BLaER1 treated with 17β-estradiol and CSF1 and Interleukin-3, amounts not matched to agents 10 nM and 100 nM (cell line): ENCODE measurements around the gene CCL5.
"Not testable (repeated sequence)": the region's sequence is repeated elsewhere in the genome, so short reads cannot be mapped to it uniquely, and the experiment has no call there.

ENCODE experiments used
- H3K27ac ChIP-seq, 11 experiments: shearing (Covaris generic); formaldehyde crosslinking; 2 replicates each; pipeline ENCODE4 v1.8.1; 2022
- H3K27me3 ChIP-seq, 11 experiments: shearing (Covaris generic); formaldehyde crosslinking; 2 replicates each; pipeline ENCODE4 v1.8.1; 2022
- H3K36me3 ChIP-seq, 11 experiments: shearing (Covaris generic); formaldehyde crosslinking; 2 replicates each; pipeline ENCODE4 v1.8.1; 2022
- H3K4me1 ChIP-seq, 10 experiments: shearing (Covaris generic); formaldehyde crosslinking; 2 replicates each; pipeline ENCODE4 v1.8.1; 2022
- H3K4me2 ChIP-seq, 11 experiments: shearing (Covaris generic); formaldehyde crosslinking; 2 replicates each; pipeline ENCODE4 v1.8.1; 2022
- H3K4me3 ChIP-seq, 10 experiments: shearing (Covaris generic); formaldehyde crosslinking; 2 replicates each; pipeline ENCODE4 v1.8.1; 2022
- H3K9ac ChIP-seq, 11 experiments: shearing (Covaris generic); formaldehyde crosslinking; 2 replicates each; pipeline ENCODE4 v1.8.1; 2022
- H3K9me3 ChIP-seq, 11 experiments: shearing (Covaris generic); formaldehyde crosslinking; replicated peaks in 1 of 11; 2 replicates each; pipeline ENCODE4 v1.8.1; 2022
- H4K20me1 ChIP-seq, 11 experiments: shearing (Covaris generic); formaldehyde crosslinking; 2 replicates each; pipeline ENCODE4 v1.8.1; 2022
- Cebpa-rat ChIP-seq, 11 experiments: shearing (Covaris generic); IDR thresholded peaks; 2 replicates each; pipeline ENCODE4 v1.8.1; 2022

Gene CCL5

DNA sequence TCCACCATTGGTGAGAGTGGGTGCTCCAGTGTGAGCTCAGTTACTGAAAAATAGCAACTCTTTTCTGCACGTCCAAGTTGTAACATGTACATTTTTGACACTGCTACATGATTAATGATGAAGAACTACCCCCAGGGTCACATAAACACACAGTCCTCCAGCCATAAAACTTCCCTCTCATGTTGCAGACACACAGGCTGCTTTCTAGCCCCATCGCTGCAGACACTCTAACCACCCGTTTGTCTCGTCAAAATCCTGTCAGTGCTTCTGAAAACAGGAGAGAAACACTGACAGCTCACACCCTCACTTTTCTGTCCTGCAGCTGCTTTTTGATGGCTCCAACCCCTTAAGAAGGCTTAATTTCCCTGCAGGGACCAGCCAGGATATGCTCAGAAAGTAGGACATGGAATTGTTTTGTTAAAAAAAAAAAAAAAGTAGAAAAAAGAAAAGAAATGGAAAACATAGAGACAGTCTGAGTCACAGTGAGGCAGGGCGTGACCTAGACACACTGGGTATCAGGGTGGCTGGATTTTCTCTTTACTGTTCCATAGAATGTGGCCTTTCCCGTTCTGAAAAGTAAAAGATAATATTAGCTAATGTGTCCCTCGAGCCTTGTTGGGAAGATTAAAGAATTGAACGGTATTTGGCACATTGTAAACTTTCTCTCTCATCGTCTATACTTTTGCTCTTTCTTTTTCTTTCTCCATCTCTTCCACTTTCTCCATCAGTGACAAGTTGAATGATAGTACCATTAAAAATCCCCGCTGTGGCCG, 20.7 kb upstream of the CCL5 start:
- peaks cover 9 to 53% (median 31%) of the 10 kb centered on the region in 10 experiments for H3K4me1 ChIP-seq
- TF ChIP-seq Cebpa-rat (IDR thresholded peaks at IDR 0.05) = no peak
- no peaks in the 10 kb centered on the region for H3K9me3 ChIP-seq
- no peak overlapping the region for H3K27ac ChIP-seq
- H3K4me3 ChIP-seq = no peak overlapping the region
- no peaks in the 10 kb centered on the region for H3K27me3 ChIP-seq
- H3K36me3 ChIP-seq = no peaks in the 10 kb centered on the region
- H3K9ac ChIP-seq = no peak overlapping the region
- peak overlapping the region in 2 of 11 experiments; percentile 66 to 82; a peak in 4 of 22 replicates for H3K4me2 ChIP-seq
- H4K20me1 ChIP-seq = no peaks in the 10 kb centered on the region

DNA sequence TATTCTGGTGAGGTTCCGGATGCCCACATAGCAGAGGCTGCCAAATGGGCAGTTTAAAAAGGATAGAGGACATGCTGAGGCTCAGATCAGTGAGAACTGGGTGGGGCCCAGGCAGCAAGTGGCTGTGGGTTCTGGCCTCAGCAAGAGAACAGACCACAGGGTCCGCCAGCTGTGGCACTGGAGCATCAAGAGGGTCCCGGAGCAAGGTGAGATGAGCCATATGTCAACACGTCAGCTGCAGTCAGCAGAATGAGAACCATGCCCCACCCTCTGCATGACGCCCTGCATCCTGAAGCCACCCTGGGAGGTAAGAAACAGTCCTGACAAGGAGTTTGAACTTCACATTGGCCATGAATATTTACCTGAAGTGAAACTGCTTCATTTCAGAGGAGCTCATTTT, 20.1 kb upstream of the CCL5 start:
- Histone ChIP-seq H3K9ac (no peak overlapping the region), H4K20me1 (no peaks in the 10 kb centered on the region), H3K27ac (no peak overlapping the region), H3K4me3 (no peak overlapping the region), H3K36me3 (no peaks in the 10 kb centered on the region), H3K4me1 (peaks cover 9 to 59% (median 34%) of the 10 kb centered on the region in 10 experiments), H3K4me2 (peak overlapping the region in 5 of 11 experiments; percentile 0 to 82 (median 16); a peak in 7 of 22 replicates), H3K27me3 (no peaks in the 10 kb centered on the region), H3K9me3 (no peaks in the 10 kb centered on the region)
- TF ChIP-seq Cebpa-rat (IDR thresholded peaks at IDR 0.05) = no peak

DNA sequence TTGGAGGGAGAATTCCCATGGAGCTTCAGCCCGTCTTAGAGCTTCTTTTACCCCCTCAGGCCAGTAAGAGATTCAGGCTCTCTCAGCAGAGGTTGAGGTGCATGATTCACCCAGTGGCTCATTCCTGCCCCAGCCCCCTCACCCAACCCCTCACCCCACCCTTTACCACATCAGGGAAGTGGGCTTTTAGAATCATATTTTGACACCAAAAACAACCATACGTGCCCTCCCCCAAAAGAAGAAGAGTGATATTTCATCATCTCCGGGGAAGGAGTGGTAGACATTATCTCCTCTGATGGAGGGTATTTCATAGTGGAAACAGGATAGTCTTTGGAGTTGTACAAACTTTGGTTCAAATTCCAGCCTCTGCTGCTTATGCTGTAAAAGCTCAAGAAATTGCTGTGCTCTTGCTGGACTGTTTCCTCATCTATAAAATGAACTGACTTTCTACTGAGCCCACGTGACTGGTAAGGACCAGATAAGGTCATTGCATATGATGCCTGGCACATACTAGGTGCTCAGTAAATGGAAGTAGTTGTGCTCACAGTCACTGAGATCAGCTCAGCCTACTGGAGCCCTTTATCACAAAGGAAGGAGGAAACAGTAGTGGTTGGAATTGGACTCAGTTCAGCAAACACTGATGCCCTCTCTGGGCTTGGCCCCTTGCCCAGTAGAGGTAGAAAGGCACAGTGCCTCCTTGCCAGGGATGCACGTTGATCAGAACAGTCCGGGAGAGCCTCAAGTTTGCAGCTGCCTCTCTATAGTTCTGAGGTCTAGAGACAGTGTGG, 18.3 kb upstream of the CCL5 start:
- Histone ChIP-seq H3K9ac (peak overlapping the region in 3 of 11 experiments; percentile 34 to 46 (median 37); a peak in 8 of 22 replicates), H3K9me3 (peaks cover 0 to 6% (median 0%) of the 10 kb centered on the region in 11 experiments; a peak in 2 of 22 replicates), H4K20me1 (no peaks in the 10 kb centered on the region), H3K27ac (peak overlapping the region in 7 of 11 experiments; percentile 31 to 75 (median 57); a peak in 12 of 22 replicates), H3K4me3 (peak overlapping the region in 1 of 10 experiments; percentile 21; a peak in 1 of 20 replicates), H3K36me3 (no peaks in the 10 kb centered on the region), H3K4me2 (peak overlapping the region; percentile 5 to 82 (median 53); a peak in 18 of 22 replicates), H3K27me3 (no peaks in the 10 kb centered on the region), H3K4me1 (peaks cover 9 to 69% (median 38%) of the 10 kb centered on the region in 10 experiments)
- peak in 2 of 11 experiments; percentile 16 to 28; a peak in 3 of 22 replicates for TF ChIP-seq Cebpa-rat (IDR thresholded peaks at IDR 0.05)

DNA sequence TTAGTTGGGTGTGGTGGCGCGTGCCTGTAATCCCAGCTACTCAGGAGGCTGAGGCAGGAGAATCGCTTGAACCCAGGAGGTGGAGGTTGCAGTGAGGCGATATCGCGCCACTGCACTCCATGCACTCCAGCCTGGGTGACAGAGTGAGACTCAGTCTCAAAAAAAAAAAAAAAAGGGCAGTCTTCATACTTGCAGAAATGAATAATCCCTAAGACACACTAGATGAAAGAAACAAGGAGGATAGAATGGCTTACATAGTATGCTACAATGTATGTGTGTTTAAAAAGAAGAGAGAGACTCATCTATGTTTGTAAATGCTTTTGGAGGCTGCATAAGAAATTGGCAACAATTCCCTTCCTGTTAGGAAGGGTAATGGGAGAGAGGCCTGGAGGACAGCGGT, 17.6 kb upstream of the CCL5 start:
- H3K36me3 ChIP-seq, H4K20me1 ChIP-seq, H3K9me3 ChIP-seq, H3K27me3 ChIP-seq: not testable (repeated sequence)
- Histone ChIP-seq H3K4me1 (peaks cover 9 to 76% (median 42%) of the 10 kb centered on the region in 10 experiments), H3K27ac (peak overlapping the region in 5 of 11 experiments; percentile 8 to 75 (median 46); a peak in 6 of 22 replicates), H3K4me3 (peak overlapping the region in 1 of 10 experiments; percentile 21; a peak in 1 of 20 replicates), H3K9ac (peak overlapping the region in 1 of 11 experiments; percentile 37; a peak in 1 of 22 replicates), H3K4me2 (peak overlapping the region in 8 of 11 experiments; percentile 31 to 82 (median 60); a peak in 13 of 22 replicates)

DNA sequence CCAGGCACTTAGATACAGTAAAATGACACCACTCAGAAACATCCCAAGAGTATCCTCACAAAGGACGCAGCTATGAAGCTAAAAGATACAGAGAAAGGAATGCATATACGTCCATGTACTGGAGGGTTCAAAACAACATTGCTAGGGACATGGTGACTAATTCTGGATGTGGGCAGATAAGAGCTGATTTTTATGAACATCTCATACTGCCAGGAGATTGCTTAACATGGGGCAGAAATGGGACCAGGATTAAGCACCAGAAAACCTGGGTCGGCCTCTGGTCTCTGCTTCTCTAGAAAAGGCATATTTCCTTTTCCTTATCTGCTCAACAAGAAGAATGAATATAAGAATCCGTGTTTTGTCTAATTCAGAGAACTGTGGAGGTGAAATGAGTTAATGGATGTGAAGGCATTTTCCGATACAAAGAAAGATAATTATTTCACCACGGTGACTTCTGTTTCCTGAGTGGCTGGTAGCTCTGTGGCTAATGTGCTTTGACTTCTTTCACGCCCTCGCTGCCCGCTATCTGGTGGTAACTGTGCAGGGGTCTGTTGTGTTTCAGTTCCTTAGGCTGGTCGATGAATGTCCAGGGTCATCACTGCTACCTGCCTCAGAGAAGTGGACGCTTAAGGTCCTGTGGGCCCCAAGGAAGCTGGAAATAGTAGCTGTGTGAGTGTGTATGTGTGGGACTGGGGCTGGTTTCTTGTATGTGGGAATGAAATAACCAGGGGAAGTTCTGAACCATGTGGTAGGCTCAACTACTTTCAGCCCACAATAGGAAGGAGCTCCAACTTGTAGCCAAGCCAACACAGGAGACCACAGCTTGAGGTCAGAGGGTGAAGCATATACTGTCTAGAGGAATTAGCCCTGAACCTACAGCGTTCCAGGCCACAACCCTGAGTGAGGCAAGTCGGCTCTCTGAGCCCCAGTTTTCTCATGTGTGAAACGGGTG, 15.8 kb upstream of the CCL5 start:
- Histone ChIP-seq H3K4me2 (peak overlapping the region in 6 of 11 experiments; percentile 25 to 82 (median 58); a peak in 12 of 22 replicates), H3K36me3 (no peaks in the 10 kb centered on the region), H3K4me3 (no peak overlapping the region), H3K27ac (peak overlapping the region in 6 of 11 experiments; percentile 2 to 71 (median 48); a peak in 11 of 22 replicates), H3K9me3 (peaks cover 0 to 6% (median 0%) of the 10 kb centered on the region in 11 experiments; a peak in 2 of 22 replicates), H3K27me3 (no peaks in the 10 kb centered on the region), H4K20me1 (no peaks in the 10 kb centered on the region), H3K9ac (peak overlapping the region in 1 of 11 experiments; percentile 47; a peak in 2 of 22 replicates), H3K4me1 (peaks cover 17 to 92% (median 54%) of the 10 kb centered on the region in 10 experiments)
- no peak for TF ChIP-seq Cebpa-rat (IDR thresholded peaks at IDR 0.05)

DNA sequence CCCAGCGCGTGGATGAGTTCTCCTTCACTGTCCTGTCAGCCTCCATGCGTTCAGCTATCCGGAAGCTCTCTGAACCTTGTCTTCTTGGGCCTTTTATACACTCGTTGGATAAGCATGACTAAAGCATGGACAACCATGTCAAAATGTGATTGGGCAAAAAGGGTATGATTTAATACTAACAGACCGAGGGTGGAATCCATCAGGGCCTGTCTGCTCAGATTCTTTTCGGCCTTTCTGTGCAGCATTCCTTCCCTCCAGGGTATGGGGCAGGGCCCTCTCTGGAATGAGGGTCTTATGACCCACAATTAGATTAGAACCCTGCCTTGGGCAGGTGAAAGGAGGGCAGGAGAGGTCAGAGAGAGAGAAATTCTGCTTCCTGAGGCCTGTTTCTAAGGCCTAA, 14.0 kb upstream of the CCL5 start:
- Histone ChIP-seq H3K4me3 (no peak overlapping the region), H4K20me1 (no peaks in the 10 kb centered on the region)
- TF ChIP-seq Cebpa-rat (IDR thresholded peaks at IDR 0.05) = no peak

DNA sequence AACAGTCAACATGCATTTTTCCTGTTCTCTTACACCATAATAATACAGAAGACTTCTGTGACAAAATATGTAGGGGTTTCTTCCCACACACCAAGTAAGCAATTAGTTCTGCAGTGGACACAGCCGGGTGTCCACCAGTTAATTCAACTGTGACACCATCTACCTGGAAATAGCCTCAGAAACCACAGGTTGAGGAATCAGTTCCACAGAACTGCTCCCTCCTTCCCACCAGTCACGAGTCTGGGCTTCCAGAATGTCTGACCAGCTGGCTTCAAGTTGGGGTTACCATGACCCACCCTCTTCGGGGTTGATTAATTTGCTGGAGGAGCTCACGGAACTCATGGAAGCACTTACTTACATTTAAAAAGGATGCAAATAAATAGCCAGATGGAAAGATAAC, 13.6 kb upstream of the CCL5 start:
- Histone ChIP-seq H3K4me3 (no peak overlapping the region), H3K9ac (no peak overlapping the region), H3K4me2 (peak overlapping the region in 3 of 11 experiments; percentile 0 to 73 (median 47); a peak in 1 of 22 replicates), H3K27ac (no peak overlapping the region), H3K4me1 (peaks cover 12 to 82% (median 50%) of the 10 kb centered on the region in 10 experiments), H4K20me1 (no peaks in the 10 kb centered on the region), H3K9me3 (peaks cover 0 to 6% (median 0%) of the 10 kb centered on the region in 11 experiments; a peak in 2 of 22 replicates), H3K27me3 (no peaks in the 10 kb centered on the region), H3K36me3 (no peaks in the 10 kb centered on the region)
- no peak for TF ChIP-seq Cebpa-rat (IDR thresholded peaks at IDR 0.05)

More for the DNA sequence above, 14.0 kb upstream of the CCL5 start:
- Histone ChIP-seq H3K36me3 (no peaks in the 10 kb centered on the region), H3K9ac (no peak overlapping the region), H3K4me2 (0 out of 22 replicates have a peak overlapping the region, but pooled peaks of 3 of the 11 experiments have one; percentile 0 to 73 (median 47)), H3K27ac (no peak overlapping the region), H3K9me3 (peaks cover 0 to 6% (median 0%) of the 10 kb centered on the region in 11 experiments; a peak in 2 of 22 replicates), H3K27me3 (no peaks in the 10 kb centered on the region), H3K4me1 (peaks cover 17 to 87% (median 55%) of the 10 kb centered on the region in 10 experiments)
